ENCODE data around the gene ARAF.

The ARAF gene

GRCh38 chrX:47564438-47565085, 3.6 kb downstream of the ARAF start:
- DNase-seq = no peak

- DNase-seq = no peak
Observed at GRCh38 chrX:47566841-47567240, 5.8 kb downstream of the ARAF start.

GRCh38 chrX:47568656-47569295, 7.8 kb downstream of the ARAF start:
- DNase-seq = no peak

- DNase-seq = no peak
Observed at GRCh38 chrX:47570794-47571193, 9.8 kb downstream of the ARAF start.

- DNase-seq = no peak
Observed at GRCh38 chrX:47571215-47571614, 10.2 kb downstream of the ARAF start.

GRCh38 chrX:47571896-47572295, 10.9 kb downstream of the ARAF start:
- DNase-seq = no peak

GRCh38 chrX:47572773-47573340, 11.9 kb downstream of the ARAF start:
- DNase-seq = no peak

- DNase-seq = no peak
Observed at GRCh38 chrX:47573341-47574075, 12.5 kb downstream of the ARAF start.

GRCh38 chrX:47574076-47574546, 13.1 kb downstream of the ARAF start:
- DNase-seq = no peak

GRCh38 chrX:47574547-47575301, 13.7 kb downstream of the ARAF start:
- DNase-seq = no peak

GRCh38 chrX:47576021-47576898, 15.3 kb downstream of the ARAF start:
- DNase-seq = no peak

- DNase-seq = no peak
Observed at GRCh38 chrX:47577424-47577823, 16.4 kb downstream of the ARAF start.

GRCh38 chrX:47577901-47578300, 16.9 kb downstream of the ARAF start:
- DNase-seq = no peak

- DNase-seq = no peak
Observed at GRCh38 chrX:47578692-47579091, 17.7 kb downstream of the ARAF start.

- DNase-seq = no peak
Observed at GRCh38 chrX:47579537-47579936, 18.5 kb downstream of the ARAF start.

GRCh38 chrX:47581731-47582647, 21.0 kb downstream of the ARAF start, which contains the start of gene TIMP1:
TIMP1 (plus strand) TSS chrX:47582436; CDS start chrX:47583416, 980 bp downstream.
- DNase-seq = peak; percentile 3

- no peak for DNase-seq
Observed at GRCh38 chrX:47583240-47583861, 22.3 kb downstream of the ARAF start.

GRCh38 chrX:47584714-47585113, 23.7 kb downstream of the ARAF start:
- DNase-seq = no peak

GRCh38 chrX:47585273-47585672, 24.3 kb downstream of the ARAF start:
- DNase-seq = no peak

Measured in cortex of kidney (tissue), 1 donor.